ENCODE results near the gene PPP1R14C. TPM values are rescaled to one million over a fixed set of nuclear protein-coding genes. Genes with fewer than 3 reads are reported as not detected.
"Not testable (repeated sequence)": the region's sequence is repeated elsewhere in the genome, so short reads cannot be mapped to it uniquely, and the experiment has no call there.

Gene PPP1R14C
- polyA plus RNA-seq, 1 donor (not counting 4 experiments of a cell fraction or from before 2014, with no cell fraction given): 50.6 TPM

DNA sequence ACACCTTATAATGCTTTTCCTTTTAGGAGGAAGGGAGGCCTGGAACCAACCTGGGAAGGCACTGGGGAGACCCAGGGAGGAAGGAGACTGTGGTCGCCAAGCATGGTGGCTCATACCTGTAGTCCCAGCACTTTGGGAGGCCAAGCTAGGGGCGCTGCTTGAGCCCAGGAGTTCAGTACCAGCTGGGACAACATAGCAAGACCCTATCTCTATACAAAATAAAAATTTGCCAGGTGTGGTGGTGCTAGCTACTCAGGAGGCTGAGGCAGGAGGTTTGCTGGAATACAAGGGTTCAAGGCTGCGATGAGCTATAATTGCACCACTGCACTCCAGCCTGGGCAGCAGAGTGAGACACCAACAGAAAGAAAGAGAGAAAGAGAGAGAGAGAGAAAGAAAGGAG lies 36.2 kb downstream of the PPP1R14C start:
- no peaks in the 10 kb centered on the region for H3K4me1 ChIP-seq (ENCODE audit: control insufficient read depth, extremely low read depth, insufficient read depth, low read length)
- no peak for FAIRE-seq
- H3K4me3 ChIP-seq (ENCODE audit: control insufficient read depth in 2 of 3, extremely low read depth in 1 of 3, insufficient read depth in 2 of 3, low read depth in 1 of 3, low read length in 3 of 3): no peak overlapping the region
- dilution Hi-C loops (cut with MboI; ENCODE audit: extremely low pct_ligation_motif_present, low sequenced_read_pairs): no loop called here
- peaks cover 80% of the 10 kb centered on the region for H3K79me2 ChIP-seq (ENCODE audit: control insufficient read depth, insufficient read depth, low read length)
- no peak for TF ChIP-seq CTCF (optimal IDR thresholded peaks at IDR 0.05 in 1 of 3, IDR thresholded peaks at IDR 0.05 in 1 of 3, conservative IDR thresholded peaks at IDR 0.05 in 1 of 3; ENCODE audit: extremely low read depth in 1 of 3, insufficient read depth in 2 of 3, low read length in 3 of 3)
- TF ChIP-seq EZH2 (IDR thresholded peaks at IDR 0.05; ENCODE audit: low read length): no peak
- H2AFZ ChIP-seq (ENCODE audit: control insufficient read depth, low read length): no peak overlapping the region
- H3K36me3 ChIP-seq (ENCODE audit: control insufficient read depth in 2 of 2, extremely low read depth in 1 of 2, insufficient read depth in 2 of 2, low read length in 2 of 2): peaks cover 1 to 5% of the 10 kb centered on the region in 2 experiments
- no peaks in the 10 kb centered on the region for H3K9me1 ChIP-seq (ENCODE audit: control insufficient read depth, extremely low read depth, insufficient read depth, low read length)
- no peak overlapping the region for H3K4me2 ChIP-seq (ENCODE audit: control insufficient read depth, extremely low read depth, insufficient read depth, low read depth, low read length)
- no peak overlapping the region for H3K27ac ChIP-seq (ENCODE audit: control insufficient read depth, insufficient read depth, low read length)
- no peaks in the 10 kb centered on the region for H3K9me3 ChIP-seq (ENCODE audit: control insufficient read depth, low read depth, low read length)
- DNase-seq (ENCODE audit: low read depth, low spot score): no peak
- no peaks in the 10 kb centered on the region for H3K27me3 ChIP-seq (ENCODE audit: control insufficient read depth, extremely low read depth, insufficient read depth, low read length)
- H3K9ac ChIP-seq (ENCODE audit: control insufficient read depth, extremely low read depth, insufficient read depth, low read length): no peak overlapping the region
- H4K20me1 ChIP-seq (ENCODE audit: control insufficient read depth, extremely low read depth, insufficient read depth, low read length): no peaks in the 10 kb centered on the region

GRCh38 chr6:150179907-150180424 lies 37.1 kb downstream of the PPP1R14C start:
- H3K27me3 ChIP-seq (ENCODE audit: control insufficient read depth, extremely low read depth, insufficient read depth, low read length); FAIRE-seq; H3K9me3 ChIP-seq (ENCODE audit: control insufficient read depth, low read depth, low read length); H3K27ac ChIP-seq (ENCODE audit: control insufficient read depth, insufficient read depth, low read length); H3K4me3 ChIP-seq (ENCODE audit: control insufficient read depth in 2 of 3, extremely low read depth in 1 of 3, insufficient read depth in 2 of 3, low read depth in 1 of 3, low read length in 3 of 3); H3K4me1 ChIP-seq (ENCODE audit: control insufficient read depth, extremely low read depth, insufficient read depth, low read length); H2AFZ ChIP-seq (ENCODE audit: control insufficient read depth, low read length); dilution Hi-C loops (cut with MboI; ENCODE audit: extremely low pct_ligation_motif_present, low sequenced_read_pairs); H3K9me1 ChIP-seq (ENCODE audit: control insufficient read depth, extremely low read depth, insufficient read depth, low read length); H3K9ac ChIP-seq (ENCODE audit: control insufficient read depth, extremely low read depth, insufficient read depth, low read length); DNase-seq (ENCODE audit: low read depth, low spot score); H3K4me2 ChIP-seq (ENCODE audit: control insufficient read depth, extremely low read depth, insufficient read depth, low read depth, low read length); H4K20me1 ChIP-seq (ENCODE audit: control insufficient read depth, extremely low read depth, insufficient read depth, low read length); H3K36me3 ChIP-seq (ENCODE audit: control insufficient read depth in 2 of 2, extremely low read depth in 1 of 2, insufficient read depth in 2 of 2, low read length in 2 of 2): not testable (repeated sequence)
- H3K79me2 ChIP-seq (ENCODE audit: control insufficient read depth, insufficient read depth, low read length): peaks cover 85% of the 10 kb centered on the region

DNA sequence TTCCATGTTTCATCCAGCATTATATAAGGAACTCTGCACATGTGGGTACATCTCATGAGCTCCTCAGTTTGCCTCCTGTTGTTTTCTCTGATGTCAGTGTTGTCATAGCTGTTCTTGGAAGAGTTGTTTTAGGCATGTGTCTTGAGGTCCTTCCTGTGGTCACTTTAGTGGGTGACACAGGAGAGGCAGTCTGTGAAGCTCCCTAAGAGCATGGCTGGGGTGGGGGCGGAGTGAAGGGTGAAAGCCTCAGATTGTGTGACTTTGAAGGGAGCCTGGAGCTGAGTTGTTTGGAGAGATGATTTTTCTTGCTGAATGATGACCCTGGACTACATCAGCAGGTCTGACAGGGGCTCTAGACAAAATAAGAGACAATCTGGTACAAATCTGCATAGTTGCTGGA lies 37.7 kb downstream of the PPP1R14C start:
- Histone ChIP-seq H3K9me3 (ENCODE audit: control insufficient read depth, low read depth, low read length) (no peaks in the 10 kb centered on the region), H3K27me3 (ENCODE audit: control insufficient read depth, extremely low read depth, insufficient read depth, low read length) (no peaks in the 10 kb centered on the region), H3K27ac (ENCODE audit: control insufficient read depth, insufficient read depth, low read length) (no peak overlapping the region), H3K79me2 (ENCODE audit: control insufficient read depth, insufficient read depth, low read length) (peaks cover 86% of the 10 kb centered on the region), H3K9me1 (ENCODE audit: control insufficient read depth, extremely low read depth, insufficient read depth, low read length) (no peaks in the 10 kb centered on the region), H3K4me2 (ENCODE audit: control insufficient read depth, extremely low read depth, insufficient read depth, low read depth, low read length) (no peak overlapping the region), H3K4me3 (ENCODE audit: control insufficient read depth in 2 of 3, extremely low read depth in 1 of 3, insufficient read depth in 2 of 3, low read depth in 1 of 3, low read length in 3 of 3) (no peak overlapping the region), H4K20me1 (ENCODE audit: control insufficient read depth, extremely low read depth, insufficient read depth, low read length) (no peaks in the 10 kb centered on the region), H3K9ac (ENCODE audit: control insufficient read depth, extremely low read depth, insufficient read depth, low read length) (no peak overlapping the region), H3K4me1 (ENCODE audit: control insufficient read depth, extremely low read depth, insufficient read depth, low read length) (no peaks in the 10 kb centered on the region), H2AFZ (ENCODE audit: control insufficient read depth, low read length) (no peak overlapping the region), H3K36me3 (ENCODE audit: control insufficient read depth in 2 of 2, extremely low read depth in 1 of 2, insufficient read depth in 2 of 2, low read length in 2 of 2) (peaks cover 0 to 2% of the 10 kb centered on the region in 2 experiments)
- DNase-seq (ENCODE audit: low read depth, low spot score) (no peak), FAIRE-seq (no peak)
- dilution Hi-C loops (cut with MboI; ENCODE audit: extremely low pct_ligation_motif_present, low sequenced_read_pairs): no loop called here
- TF ChIP-seq EZH2 (IDR thresholded peaks at IDR 0.05; ENCODE audit: low read length): no peak
- no peak for TF ChIP-seq CTCF (optimal IDR thresholded peaks at IDR 0.05 in 1 of 3, IDR thresholded peaks at IDR 0.05 in 1 of 3, conservative IDR thresholded peaks at IDR 0.05 in 1 of 3; ENCODE audit: extremely low read depth in 1 of 3, insufficient read depth in 2 of 3, low read length in 3 of 3)

Measured in keratinocyte (primary cell).